GM23338 (cell line): Measurements from ENCODE around the gene VGLL4. TPM values are rescaled to one million over a fixed set of nuclear protein-coding genes. Genes with fewer than 3 reads are reported as not detected.
A peak's percentile ranks its signal among the peaks of the same experiment; 100 is the strongest.

Experiments used
- ATAC-seq: fragments of 200-7000 bp; cut with Tn5 transposase; 3 replicates; pipeline ENCODE4 v1.9.1; 2020
- DNase-seq: peaks from one replicate; pipeline ENCODE4 v3.0.0-alpha.2; 2015; ENCODE audit warnings: low spot score
- H2AFZ ChIP-seq: fragments of 200-600 bp; sonication (generic); 2 replicates; pipeline ENCODE4 v1.8.0; 2016; ENCODE audit warnings: antibody characterized with exemption, mild to moderate bottlenecking, moderate library complexity
- H3F3A ChIP-seq: fragments of 200-600 bp; sonication (generic); replicated peaks from 2 replicates; pipeline ENCODE4 v1.8.0; 2017; ENCODE audit warnings: antibody characterized with exemption, mixed run types, low read depth
- H3K27ac ChIP-seq: fragments of 200-600 bp; sonication (generic); 2 replicates; pipeline ENCODE4 v1.6.1; 2016; ENCODE audit warnings: low read depth
- H3K27me3 ChIP-seq: fragments of 200-600 bp; sonication (generic); 2 replicates; pipeline ENCODE4 v1.8.0; 2016; ENCODE audit warnings: mild to moderate bottlenecking, mixed run types, moderate library complexity; ENCODE audit not compliant: insufficient read depth
- H3K36me3 ChIP-seq: fragments of 200-600 bp; sonication (generic); 2 replicates; pipeline ENCODE4 v1.8.0; 2016; ENCODE audit warnings: mild to moderate bottlenecking; ENCODE audit not compliant: insufficient read depth
- H3K4me1 ChIP-seq: fragments of 200-600 bp; sonication (generic); 2 replicates; pipeline ENCODE4 v1.8.0; 2016; ENCODE audit warnings: mild to moderate bottlenecking, moderate library complexity; ENCODE audit not compliant: insufficient read depth
- H3K4me2 ChIP-seq: fragments of 200-600 bp; sonication (generic); 2 replicates; pipeline ENCODE4 v1.7.1; 2017; ENCODE audit warnings: mixed run types
- H3K4me3 ChIP-seq: fragments of 200-600 bp; sonication (generic); 2 replicates; pipeline ENCODE4 v1.6.1; 2016; ENCODE audit warnings: mixed run types
- H3K79me2 ChIP-seq: fragments of 200-600 bp; sonication (generic); replicated peaks from 2 replicates; pipeline ENCODE4 v1.8.0; 2017; ENCODE audit warnings: mild to moderate bottlenecking; ENCODE audit not compliant: insufficient read depth
- H3K9me2 ChIP-seq: fragments of 200-600 bp; sonication (generic); 2 replicates; pipeline ENCODE4 v1.8.0; 2017; ENCODE audit not compliant: insufficient read depth
- H4K20me1 ChIP-seq: fragments of 200-600 bp; sonication (generic); replicated peaks from 2 replicates; pipeline ENCODE4 v1.8.0; 2017; ENCODE audit warnings: mild to moderate bottlenecking; ENCODE audit not compliant: insufficient read depth
- H3K27ac Mint-ChIP-seq: 2 replicates; pipeline ENCODE4 v1.8.0; 2020; ENCODE audit warnings: inconsistent platforms, mild to moderate bottlenecking, moderate library complexity, mixed read lengths
- H3K27me3 Mint-ChIP-seq: 3 replicates; pipeline ENCODE4 v1.8.0; 2022; ENCODE audit warnings: low read depth, mild to moderate bottlenecking, moderate library complexity, mixed read lengths, inconsistent platforms; ENCODE audit not compliant: insufficient read depth, poor library complexity
- H3K36me3 Mint-ChIP-seq: 3 replicates; pipeline ENCODE4 v1.8.0; 2021; ENCODE audit warnings: low read depth, mild to moderate bottlenecking, inconsistent platforms, moderate library complexity, mixed read lengths
- H3K4me1 Mint-ChIP-seq: 3 replicates; pipeline ENCODE4 v1.8.0; 2020; ENCODE audit warnings: mild to moderate bottlenecking, inconsistent platforms, mixed read lengths
- H3K4me3 Mint-ChIP-seq: 3 replicates; pipeline ENCODE4 v1.8.0; 2021; ENCODE audit warnings: moderate library complexity, mild to moderate bottlenecking, inconsistent platforms, mixed read lengths
- H3K9me3 Mint-ChIP-seq: 3 replicates; pipeline ENCODE4 v1.8.0; 2020; ENCODE audit warnings: moderate library complexity, mild to moderate bottlenecking, inconsistent platforms, mixed read lengths
- CREB1 ChIP-seq: fragments of 250-450 bp; sonication (Bioruptor Pico); IDR thresholded peaks from 2 replicates; pipeline ENCODE4 v1.5.0; 2020; ENCODE audit warnings: low read depth, mild to moderate bottlenecking, moderate library complexity
- CTCF ChIP-seq, 2 experiments: fragments of 200-600 bp in 1 of 2; sonication (generic) in 1 of 2; conservative IDR thresholded peaks; 2 replicates each; pipeline versions ENCODE4 v1.5.1 to v1.6.1; 2016 to 2017; ENCODE audit warnings: antibody characterized with exemption in 2 of 2, low read depth in 2 of 2, mild to moderate bottlenecking in 2 of 2, moderate library complexity in 1 of 2
- ETS1 ChIP-seq: IDR thresholded peaks from 2 replicates; pipeline ENCODE4 v1.6.1; 2016; ENCODE audit warnings: antibody characterized with exemption
- EZH2 ChIP-seq: fragments of 200-600 bp; sonication (generic); IDR thresholded peaks from one replicate; pipeline ENCODE4 v1.8.0; 2017; ENCODE audit warnings: antibody characterized with exemption, mild to moderate bottlenecking, low read depth; ENCODE audit not compliant: unreplicated experiment
- EZH2phosphoT487 ChIP-seq: fragments of 200-600 bp; sonication (generic); IDR thresholded peaks from one replicate; pipeline ENCODE4 v1.8.1; 2018; ENCODE audit warnings: antibody characterized with exemption; ENCODE audit not compliant: unreplicated experiment
- NANOG ChIP-seq: IDR thresholded peaks from 2 replicates; pipeline ENCODE4 v1.6.1; 2016; ENCODE audit warnings: antibody characterized with exemption, borderline replicate concordance
- POLR2AphosphoS5 ChIP-seq: IDR thresholded peaks from 2 replicates; pipeline ENCODE4 v1.6.1; 2016; ENCODE audit warnings: antibody characterized with exemption, low read depth
- REST ChIP-seq: IDR thresholded peaks from one replicate; pipeline ENCODE4 v1.6.1; 2018; ENCODE audit warnings: antibody characterized with exemption; ENCODE audit not compliant: unreplicated experiment
- STAT1 ChIP-seq: IDR thresholded peaks from one replicate; pipeline ENCODE4 v1.6.1; 2016; ENCODE audit warnings: antibody characterized with exemption; ENCODE audit not compliant: unreplicated experiment
- ZNF114 ChIP-seq: fragments of 250-450 bp; sonication (Bioruptor Pico); IDR thresholded peaks from 2 replicates; pipeline ENCODE4 v1.5.0; 2020; ENCODE audit warnings: mild to moderate bottlenecking, moderate library complexity
- ZNF331 ChIP-seq: fragments of 250-450 bp; sonication (Bioruptor Pico); IDR thresholded peaks from 2 replicates; pipeline ENCODE4 v1.5.0; 2020; ENCODE audit warnings: low read depth, mild to moderate bottlenecking, moderate library complexity
- polyA plus RNA-seq: library from polyadenylated mRNA; unstranded; fragments of >200 nt; fragmentation: Nextera tagmentation; extraction: Ambion mirVana; gene quantifications from 2 replicates; pipeline ENCODE4 v1.2.1, GENCODE V29; 2016
- total RNA-seq: library from RNA; depleted of rRNA; stranded (reverse); fragments of >200 nt; shearing (Covaris generic); gene quantifications from 2 replicates; pipeline ENCODE4 v1.2.3, GENCODE V29; 2014

VGLL4 gene
- total and polyA plus RNA-seq, 2 experiments from 2014 or later = 20.8 to 45.9 TPM

- Mint-ChIP-seq H3K9me3 (no peaks in the 10 kb centered on the region), H3K27ac (peak overlapping the region; percentile 7), H3K4me1 (peaks cover 5% of the 10 kb centered on the region; the same call in 1 of the 3 replicates), H3K27me3 (peaks cover 14% of the 10 kb centered on the region), H3K4me3 (no peak overlapping the region), H3K36me3 (peaks cover 17% of the 10 kb centered on the region; the same call in 2 of the 3 replicates)
- ATAC-seq = peak; percentile 86
- Histone ChIP-seq H3K36me3 (no peaks in the 10 kb centered on the region; the same call in 1 of the 2 replicates), H3K4me1 (no peaks in the 10 kb centered on the region), H3K27me3 (no peaks in the 10 kb centered on the region), H3K4me2 (no peak overlapping the region), H3K79me2 (peaks cover 30% of the 10 kb centered on the region), H4K20me1 (peaks cover 11% of the 10 kb centered on the region), H2AFZ (no peak overlapping the region), H3K9me2 (no peaks in the 10 kb centered on the region), H3K27ac (no peak overlapping the region), H3K4me3 (no peak overlapping the region), H3F3A (no peaks in the 10 kb centered on the region)
- DNase-seq = peak; percentile 76
- TF ChIP-seq STAT1 (no peak), CREB1 (CRISPR knock-in tag) (peak; percentile 52; the same call in 1 of the 2 replicates), ZNF114 (CRISPR knock-in tag) (no peak), CTCF (conservative IDR thresholded peaks at IDR 0.05; ENCODE audit: low read depth in 2 of 2) (peak; percentile 47)
Measured at GRCh38 chr3:11566916-11567315, 76.8 kb downstream of the VGLL4 start.

- peaks cover 14% of the 10 kb centered on the region for H3K27me3 Mint-ChIP-seq
- H3K79me2 ChIP-seq = peaks cover 28% of the 10 kb centered on the region
Measured at GRCh38 chr3:11566478-11566877, 77.2 kb downstream of the VGLL4 start.

More at GRCh38 chr3:11566478-11566877, 77.2 kb downstream of the VGLL4 start:
- H3K4me2 ChIP-seq = no peak overlapping the region
- no peaks in the 10 kb centered on the region; the same call in 1 of the 2 replicates for H3K36me3 ChIP-seq
- ATAC-seq (no peak), DNase-seq (no peak)
- H3K4me3 Mint-ChIP-seq = no peak overlapping the region
- H3K4me1 Mint-ChIP-seq = peaks cover 5% of the 10 kb centered on the region
- TF ChIP-seq ETS1 (no peak), REST (no peak), EZH2phosphoT487 (no peak), CTCF (conservative IDR thresholded peaks at IDR 0.05; ENCODE audit: low read depth in 2 of 2) (no peak), CREB1 (CRISPR knock-in tag) (no peak), POLR2AphosphoS5 (no peak), NANOG (no peak), EZH2 (no peak), ZNF331 (CRISPR knock-in tag) (no peak), ZNF114 (CRISPR knock-in tag) (no peak)
- H3F3A ChIP-seq = no peaks in the 10 kb centered on the region
- H4K20me1 ChIP-seq = peaks cover 11% of the 10 kb centered on the region
- H2AFZ ChIP-seq = no peak overlapping the region
- no peaks in the 10 kb centered on the region for H3K9me2 ChIP-seq
- no peaks in the 10 kb centered on the region for H3K27me3 ChIP-seq
- H3K4me1 ChIP-seq = no peaks in the 10 kb centered on the region; the same call in 1 of the 2 replicates
- no peak overlapping the region for H3K27ac ChIP-seq
- no peak overlapping the region for H3K4me3 ChIP-seq
- 0 out of 2 replicates have a peak overlapping the region, but pooled peaks have one; percentile 7 for H3K27ac Mint-ChIP-seq
- no peaks in the 10 kb centered on the region for H3K9me3 Mint-ChIP-seq
- peaks cover 17% of the 10 kb centered on the region; the same call in 2 of the 3 replicates for H3K36me3 Mint-ChIP-seq
